GM19025 (cell line): ENCODE data around the gene MCIDAS.

Experiments
- ATAC-seq: cut with Tn5 transposase; IDR thresholded peaks from one replicate; pipeline ENCODE4 v1.9.1; 2021; ENCODE audit warnings: mild to moderate bottlenecking, low read depth, moderate library complexity; ENCODE audit not compliant: unreplicated experiment

The MCIDAS gene

GRCh38 chr5:55171471-55171870 lies 55.6 kb downstream of the MCIDAS start:
- no peak for ATAC-seq
